LNCAP (cell line): ENCODE data around the gene OPRM1.

Experiments
- CTCF ChIP-seq: fragments of 450-650 bp; IDR thresholded peaks from 2 replicates; pipeline ENCODE4 v1.5.1; 2017; ENCODE audit warnings: mild to moderate bottlenecking

OPRM1 gene

DNA sequence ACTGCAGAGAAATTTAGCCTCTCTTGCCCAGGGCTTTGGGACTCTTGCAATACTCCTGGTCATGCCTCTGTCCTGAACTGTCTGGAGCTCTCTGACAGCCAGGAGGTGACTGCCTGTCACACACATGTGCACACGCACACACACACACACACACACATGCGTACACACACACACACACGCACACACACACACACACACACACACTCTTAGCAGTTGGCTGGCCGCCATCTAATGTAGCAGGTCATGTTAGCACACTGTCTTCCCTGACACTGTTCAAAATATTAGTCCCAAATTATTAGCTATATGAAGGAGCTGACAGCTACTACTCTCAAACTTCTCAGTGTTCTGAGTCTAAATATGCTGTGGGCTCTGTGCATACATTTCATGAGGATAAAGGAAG is 256.7 kb downstream of the OPRM1 start:
- TF ChIP-seq CTCF: no peak
